ENCODE data around the gene CFAP97D1. TPM values are rescaled to one million over a fixed set of nuclear protein-coding genes. Genes with fewer than 3 reads are reported as not detected.

CFAP97D1 gene
- total RNA-seq, 1 experiment from 2014 or later = not detected

DNA sequence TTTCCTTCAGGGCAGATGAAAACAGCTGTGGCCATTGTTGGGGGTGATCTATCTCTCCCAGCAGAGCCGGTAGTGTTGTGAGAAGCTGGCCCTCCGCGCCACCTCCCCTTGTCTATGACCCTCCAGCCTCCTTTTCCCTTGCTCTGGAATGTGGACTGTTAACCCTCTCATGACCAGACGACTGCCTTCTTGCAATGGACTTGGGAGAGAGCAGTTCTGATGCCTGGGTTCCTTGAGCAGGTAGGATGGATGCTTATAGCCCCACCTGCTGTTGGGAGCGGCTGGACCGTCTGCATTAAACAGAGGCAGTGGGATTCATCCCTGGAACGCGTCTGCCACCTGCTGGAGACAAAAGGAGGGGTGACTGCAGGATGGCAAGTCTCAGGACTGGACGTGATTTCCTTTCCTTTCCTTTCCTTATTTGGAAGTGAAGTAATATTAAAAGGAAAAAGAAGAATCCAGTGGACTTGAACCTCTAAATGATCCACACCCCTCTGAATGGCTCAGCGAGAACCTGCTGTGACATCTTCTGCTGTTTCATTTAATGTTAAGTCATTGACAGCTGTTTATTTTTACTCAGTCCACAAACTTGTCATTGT is 19.9 kb upstream of the CFAP97D1 start:
- no peaks in the 10 kb centered on the region for H3K9me3 ChIP-seq

GRCh38 chr17:43766413-43767052 is 13.7 kb upstream of the CFAP97D1 start:
- Histone ChIP-seq H3K9me3 (no peaks in the 10 kb centered on the region), H3K27me3 (no peaks in the 10 kb centered on the region), H3K36me3 (peaks cover 10% of the 10 kb centered on the region), H3K4me3 (no peak overlapping the region)
- DNase-seq = peak; percentile 36

More for the DNA sequence above, 19.9 kb upstream of the CFAP97D1 start:
- Histone ChIP-seq H3K4me3 (no peak overlapping the region), H3K36me3 (no peaks in the 10 kb centered on the region), H3K27me3 (no peaks in the 10 kb centered on the region)
- peak; percentile 85 for DNase-seq

DNA sequence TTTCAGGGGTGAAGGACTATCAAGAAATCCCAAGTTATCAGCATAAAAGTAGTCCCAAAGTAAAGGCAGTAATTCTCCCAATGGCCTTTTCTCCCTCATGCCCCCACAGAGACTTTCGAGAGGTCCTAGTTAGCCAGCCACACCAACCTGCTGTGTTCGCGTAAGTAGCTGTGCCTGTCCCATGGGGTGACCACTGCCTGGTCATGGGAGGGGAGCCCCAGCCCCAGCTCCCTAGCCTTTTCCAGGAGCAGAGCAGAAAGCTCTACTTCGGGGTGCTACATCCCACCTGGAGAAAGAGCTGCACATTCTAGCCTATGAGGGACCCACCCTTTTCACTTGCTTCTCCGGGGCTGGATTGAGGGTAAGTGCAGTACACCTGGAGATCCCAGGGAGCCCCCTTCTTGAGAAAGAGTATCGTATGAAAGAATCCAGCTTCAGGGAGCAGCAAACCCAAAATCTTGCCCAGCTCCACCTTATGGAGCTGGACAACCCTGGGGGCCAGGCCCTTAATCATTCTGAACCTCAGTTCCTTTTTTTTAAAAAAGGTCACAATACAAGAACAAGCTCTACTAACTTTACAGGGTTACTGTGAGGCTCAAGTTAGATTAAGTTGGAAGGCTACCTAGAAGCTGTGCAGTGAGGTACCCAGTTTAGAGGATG is 13.1 kb upstream of the CFAP97D1 start:
- H3K36me3 ChIP-seq = peaks cover 14% of the 10 kb centered on the region
- no peaks in the 10 kb centered on the region for H3K27me3 ChIP-seq
- H3K9me3 ChIP-seq = no peaks in the 10 kb centered on the region
- no peak for DNase-seq
- no peak overlapping the region for H3K4me3 ChIP-seq

DNA sequence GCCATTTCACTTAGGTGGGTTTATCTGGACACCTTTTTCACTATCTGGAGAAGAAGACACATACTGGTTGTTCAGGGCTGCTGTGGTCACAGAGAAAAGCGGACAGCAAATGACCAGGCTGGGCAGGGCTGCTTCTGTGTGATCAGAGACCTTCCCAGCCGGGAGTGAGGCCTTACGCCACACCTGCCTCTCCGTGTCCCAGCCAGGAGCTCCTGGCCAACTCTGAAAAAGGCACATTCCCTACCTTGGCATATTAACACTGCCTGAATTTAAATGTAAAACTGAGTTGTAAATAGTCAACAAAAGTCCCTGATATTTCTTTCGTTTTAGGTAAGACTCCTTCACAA is 12.5 kb upstream of the CFAP97D1 start:
- peaks cover 17% of the 10 kb centered on the region for H3K36me3 ChIP-seq
- H3K4me3 ChIP-seq = no peak overlapping the region
- H3K9me3 ChIP-seq = no peaks in the 10 kb centered on the region
- no peak for DNase-seq
- H3K27me3 ChIP-seq = no peaks in the 10 kb centered on the region

- H3K27me3 ChIP-seq = no peaks in the 10 kb centered on the region
- no peaks in the 10 kb centered on the region for H3K9me3 ChIP-seq
- H3K36me3 ChIP-seq = peaks cover 23% of the 10 kb centered on the region
- DNase-seq = no peak
- no peak overlapping the region for H3K4me3 ChIP-seq
Measured at GRCh38 chr17:43768382-43768781, 11.9 kb upstream of the CFAP97D1 start.

DNA sequence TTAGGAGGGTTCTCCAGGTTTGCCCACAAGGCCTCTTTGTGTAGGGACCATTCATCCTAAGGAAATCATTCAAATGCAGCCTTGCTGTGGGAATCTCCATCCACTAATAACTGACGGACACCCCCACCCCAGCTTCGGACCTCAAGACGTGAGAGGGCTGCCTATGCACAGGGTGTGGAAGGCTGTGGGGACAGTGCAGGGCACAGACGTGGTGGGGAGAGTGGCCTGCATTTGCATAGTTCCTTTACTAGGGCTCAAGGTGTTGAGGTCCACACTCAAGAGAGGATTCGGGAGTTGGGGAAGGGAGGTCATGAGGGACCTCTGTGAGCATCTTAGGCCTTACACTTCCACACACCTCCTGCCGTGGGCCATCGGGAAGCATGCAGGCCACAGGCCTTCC is 11.3 kb upstream of the CFAP97D1 start:
- no peak for DNase-seq
- H3K36me3 ChIP-seq = peaks cover 26% of the 10 kb centered on the region

DNA sequence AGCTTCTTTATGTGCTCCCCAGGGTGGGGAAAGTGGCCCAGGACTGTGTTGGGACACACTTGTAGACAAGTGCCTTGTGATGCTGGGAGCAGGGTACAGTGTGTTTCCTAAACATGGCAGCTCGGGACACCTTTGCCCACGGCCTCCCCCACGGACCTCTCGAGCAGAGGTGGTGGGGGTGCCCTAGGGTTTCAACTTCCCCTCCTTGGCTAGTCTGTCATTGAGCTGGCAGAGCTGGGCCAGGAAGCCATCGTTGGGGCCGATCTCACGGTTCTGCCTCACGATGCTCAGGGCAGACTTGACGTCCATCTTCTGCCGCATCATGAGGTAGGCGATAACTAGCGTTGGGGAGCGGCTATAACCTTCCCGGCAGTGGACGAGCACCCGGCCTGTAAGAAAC is 10.8 kb upstream of the CFAP97D1 start:
- peaks cover 30% of the 10 kb centered on the region for H3K36me3 ChIP-seq
- H3K9me3 ChIP-seq = no peaks in the 10 kb centered on the region
- no peak overlapping the region for H3K4me3 ChIP-seq
- no peaks in the 10 kb centered on the region for H3K27me3 ChIP-seq
- no peak for DNase-seq

More for the DNA sequence above, 11.3 kb upstream of the CFAP97D1 start:
- no peak overlapping the region for H3K4me3 ChIP-seq
- H3K9me3 ChIP-seq = no peaks in the 10 kb centered on the region
- no peaks in the 10 kb centered on the region for H3K27me3 ChIP-seq

DNA sequence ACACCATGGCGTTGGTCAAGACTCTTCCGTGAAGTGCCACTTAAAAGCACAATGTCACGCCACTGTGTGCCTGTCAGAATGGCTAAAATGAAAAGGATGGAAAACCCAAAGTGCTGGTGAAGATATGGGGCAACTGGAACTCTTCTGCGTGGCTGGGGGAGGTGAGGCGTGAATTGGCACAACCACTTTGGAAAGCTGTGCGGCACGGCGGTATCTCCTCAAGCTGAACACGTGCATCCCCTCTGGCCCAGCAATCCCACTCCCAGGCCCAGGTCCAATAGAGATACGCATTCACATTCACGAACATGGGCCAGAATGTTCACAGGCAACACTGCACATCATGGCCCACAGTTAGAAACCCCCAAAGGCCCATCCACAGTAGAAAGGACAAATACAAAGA is 10.4 kb upstream of the CFAP97D1 start:
- no peak for DNase-seq
- Histone ChIP-seq H3K36me3 (peaks cover 34% of the 10 kb centered on the region), H3K27me3 (no peaks in the 10 kb centered on the region), H3K9me3 (no peaks in the 10 kb centered on the region), H3K4me3 (no peak overlapping the region)

DNA sequence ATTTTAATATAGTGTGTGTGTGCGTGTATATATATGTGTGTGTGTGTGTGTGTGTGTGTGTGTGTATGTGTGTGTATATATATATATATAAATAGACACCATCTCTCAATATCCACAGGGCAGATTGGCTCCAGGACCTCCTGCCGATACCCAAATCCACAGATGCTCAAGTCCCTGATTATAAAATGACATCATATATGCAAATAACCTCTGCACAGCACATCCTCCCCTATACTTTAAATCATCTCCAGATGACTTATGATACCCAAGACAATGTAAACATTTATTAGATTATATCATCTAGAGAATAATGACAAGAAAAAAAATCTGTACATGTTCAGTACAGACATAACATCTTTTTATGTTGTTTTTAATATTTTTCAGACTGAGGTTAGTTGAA is 9.3 kb upstream of the CFAP97D1 start:
- H3K9me3 ChIP-seq = no peaks in the 10 kb centered on the region
- no peaks in the 10 kb centered on the region for H3K27me3 ChIP-seq
- DNase-seq = no peak
- H3K36me3 ChIP-seq = peaks cover 39% of the 10 kb centered on the region
- H3K4me3 ChIP-seq = no peak overlapping the region

GRCh38 chr17:43771463-43771862 is 8.8 kb upstream of the CFAP97D1 start:
- no peaks in the 10 kb centered on the region for H3K9me3 ChIP-seq
- H3K4me3 ChIP-seq = no peak overlapping the region
- no peak for DNase-seq
- peaks cover 41% of the 10 kb centered on the region for H3K36me3 ChIP-seq
- no peaks in the 10 kb centered on the region for H3K27me3 ChIP-seq

GRCh38 chr17:43772877-43773648 is 7.2 kb upstream of the CFAP97D1 start:
- H3K27me3 ChIP-seq = no peaks in the 10 kb centered on the region
- no peak for DNase-seq
- H3K4me3 ChIP-seq = no peak overlapping the region
- no peaks in the 10 kb centered on the region for H3K9me3 ChIP-seq
- H3K36me3 ChIP-seq = peaks cover 44% of the 10 kb centered on the region

GRCh38 chr17:43774304-43775250 is 5.7 kb upstream of the CFAP97D1 start:
- DNase-seq = no peak
- Histone ChIP-seq H3K4me3 (no peak overlapping the region), H3K27me3 (no peaks in the 10 kb centered on the region), H3K36me3 (peaks cover 44% of the 10 kb centered on the region), H3K9me3 (no peaks in the 10 kb centered on the region)

DNA sequence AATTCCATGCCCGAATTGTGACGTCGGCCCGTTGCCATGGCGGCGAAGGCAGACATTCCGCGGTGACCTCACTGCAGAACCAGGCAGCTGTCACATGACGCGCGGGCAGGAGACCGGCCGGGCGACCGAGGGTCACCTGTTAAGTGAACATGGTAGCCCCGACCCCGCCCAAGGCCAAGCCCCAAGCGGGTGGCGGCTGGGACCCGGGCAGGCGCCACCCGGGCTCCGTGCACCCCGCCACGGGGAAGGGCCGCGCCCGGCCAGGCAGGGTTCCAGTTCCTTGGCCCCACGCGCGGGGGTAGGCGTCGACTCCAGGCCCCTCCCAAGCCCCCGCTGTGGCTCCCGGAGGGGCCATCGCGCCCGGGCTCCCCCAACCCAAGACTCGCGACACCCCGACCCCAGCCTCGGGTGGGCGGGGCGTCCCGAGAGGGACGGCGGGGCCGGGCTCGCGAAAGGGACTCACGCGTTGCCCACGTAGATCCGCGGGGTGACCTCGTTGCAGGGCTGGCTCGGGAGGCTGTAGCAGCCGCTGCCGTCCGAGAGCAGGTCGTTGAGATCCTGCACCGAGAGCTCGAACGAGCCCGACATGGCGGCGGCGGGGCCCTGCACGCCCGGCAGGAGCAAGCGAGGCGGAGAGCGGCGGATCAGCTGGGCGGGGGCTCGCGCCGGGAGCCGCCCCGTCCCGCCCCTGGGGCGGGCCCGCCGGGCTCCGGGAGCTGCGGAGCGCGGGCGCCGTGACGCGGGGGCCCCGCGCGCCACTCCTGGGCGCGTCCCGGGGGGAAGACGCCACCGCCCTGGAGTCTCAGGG is 1.7 kb upstream of the CFAP97D1 start, which contains the start of gene DUSP3:
Gene DUSP3, minus strand, starts transcription at position 641 of the 808 bp plus-strand sequence. Its CDS starts 53 bp downstream, at position 588.
- H3K9me3 ChIP-seq = no peaks in the 10 kb centered on the region
- peak within 1 kb of the TSS; percentile 77 for H3K4me3 ChIP-seq
- H3K27me3 ChIP-seq = no peaks in the 10 kb centered on the region
- DNase-seq = peak; percentile 94
- H3K36me3 ChIP-seq = peaks cover 19% of the 10 kb centered on the region

- Histone ChIP-seq H3K27me3 (no peaks in the 10 kb centered on the region), H3K4me3 (peak overlapping the region; percentile 77), H3K36me3 (peaks cover 14% of the 10 kb centered on the region), H3K9me3 (no peaks in the 10 kb centered on the region)
- DNase-seq = peak; percentile 41
Measured at GRCh38 chr17:43779145-43780125, 800 bp upstream of the CFAP97D1 start.
